GM18951 (cell line): ENCODE measurements around the gene ANKRD13A.
"Not testable (repeated sequence)": the region's sequence is repeated elsewhere in the genome, so short reads cannot be mapped to it uniquely, and the experiment has no call there.

ENCODE experiments used
- POLR2A ChIP-seq: IDR thresholded peaks from 4 replicates; pipeline ENCODE4 v1.6.1; 2011; ENCODE audit warnings: mild to moderate bottlenecking; ENCODE audit not compliant: insufficient read length, insufficient read depth; ENCODE audit errors: extremely low read depth
- in situ Hi-C: fragments of 300-500 bp; cut with MboI; formaldehyde crosslinking; loops from one replicate; pipeline ENCODE4 v1.12.0; 2022; ENCODE audit warnings: low sequenced_read_pairs, mixed read lengths, inconsistent platforms; ENCODE audit not compliant: unreplicated experiment

Gene ANKRD13A

GRCh38 chr12:110029290-110029815 lies 30.1 kb downstream of the ANKRD13A start:
- no peak for TF ChIP-seq POLR2A
- in situ Hi-C loops = no loop called here

- no peak for TF ChIP-seq POLR2A
- in situ Hi-C loops = no loop called here
These were observed 34.7 kb downstream of the ANKRD13A start for GRCh38 chr12:110033888-110034287.

GRCh38 chr12:110035534-110036104 lies 36.4 kb downstream of the ANKRD13A start:
- TF ChIP-seq POLR2A = no peak
- in situ Hi-C loops = no loop called here

- no peak for TF ChIP-seq POLR2A
- in situ Hi-C loops = no loop called here
These were observed 38.1 kb downstream of the ANKRD13A start for GRCh38 chr12:110037315-110037714.

- no peak for TF ChIP-seq POLR2A
- in situ Hi-C loops = no loop called here
These were observed 39.5 kb downstream of the ANKRD13A start for GRCh38 chr12:110038741-110039084.

GRCh38 chr12:110039085-110039807 lies 40.0 kb downstream of the ANKRD13A start:
- no peak for TF ChIP-seq POLR2A
- in situ Hi-C loops = no loop called here

GRCh38 chr12:110042264-110042663 lies 43.0 kb downstream of the ANKRD13A start:
- in situ Hi-C loops = no loop called here
- TF ChIP-seq POLR2A = no peak

GRCh38 chr12:110046451-110047187 lies 47.4 kb downstream of the ANKRD13A start:
- in situ Hi-C loops = no loop called here

GRCh38 chr12:110047297-110047940 lies 48.2 kb downstream of the ANKRD13A start:
- in situ Hi-C loops = no loop called here
- no peak for TF ChIP-seq POLR2A

More at GRCh38 chr12:110046451-110047187, 47.4 kb downstream of the ANKRD13A start:
- no peak for TF ChIP-seq POLR2A

- TF ChIP-seq POLR2A = peak; percentile 91
- in situ Hi-C loops = no loop called here
These were observed 49.2 kb downstream of the ANKRD13A start, which contains the start of gene C12orf76 for GRCh38 chr12:110048242-110049027. Gene C12orf76, minus strand, starts transcription at chr12:110048522. Its CDS starts 27 bp downstream, at chr12:110048495.

- in situ Hi-C loops = not testable (repeated sequence)
These were observed 49.8 kb downstream of the ANKRD13A start for GRCh38 chr12:110049034-110049433.

- in situ Hi-C loops = not testable (repeated sequence)
These were observed 50.4 kb downstream of the ANKRD13A start for GRCh38 chr12:110049666-110050065.
